NCI-H748 (cell line): ENCODE measurements around the gene ACSL4.
"Not testable (repeated sequence)": the region's sequence is repeated elsewhere in the genome, so short reads cannot be mapped to it uniquely, and the experiment has no call there.

Experiments used
- DNase-seq: peaks from one replicate; lab custom pipeline; 2025; ENCODE audit not compliant: unreplicated experiment; lab: John Stamatoyannopoulos, UW

The ACSL4 gene

GRCh38 chrX:109732807-109733612 is at the start of gene ACSL4:
TSS of gene ACSL4 (minus strand) at chrX:109733257. CDS start at chrX:109683363, 49,894 bp downstream.
- DNase-seq: peak; percentile 88

DNA sequence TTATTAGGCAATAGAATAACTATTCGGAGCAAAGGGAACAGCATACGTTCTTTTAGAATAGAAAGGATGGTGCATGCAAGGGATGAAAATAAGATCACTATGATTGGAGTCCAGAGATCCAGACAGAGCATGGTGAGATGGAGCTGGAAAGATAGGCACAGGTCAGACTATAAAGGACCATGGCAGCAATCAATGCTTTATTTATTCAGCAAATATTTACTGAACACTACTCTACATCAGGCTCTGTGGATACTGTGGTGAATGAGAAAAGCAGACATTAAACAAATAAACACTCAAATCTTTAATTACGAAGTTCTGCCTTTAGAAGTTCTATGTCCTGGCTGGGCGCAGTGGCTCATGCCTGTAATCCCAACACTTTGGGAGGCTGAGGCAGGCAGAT is 44.7 kb upstream of the ACSL4 start:
- peak; percentile 56 for DNase-seq

DNA sequence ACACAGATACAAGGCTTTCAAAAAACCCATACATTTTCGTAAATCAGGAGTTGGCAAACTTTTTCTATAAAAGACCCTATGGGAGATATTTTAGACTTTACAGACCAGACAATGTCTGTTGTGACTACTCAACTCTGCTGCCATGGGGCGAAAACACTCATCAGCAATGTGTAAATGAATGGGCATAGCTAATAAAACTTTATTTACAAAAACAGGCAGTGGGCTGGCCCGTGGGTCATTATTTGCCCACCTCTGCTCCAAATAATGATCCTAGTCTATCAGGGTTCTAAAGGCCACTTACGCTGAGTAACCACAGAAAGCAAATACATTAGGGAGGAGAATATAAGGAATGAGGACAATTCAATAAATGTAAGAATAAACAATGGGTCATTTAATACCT is 43.9 kb upstream of the ACSL4 start:
- DNase-seq: peak; percentile 69

DNA sequence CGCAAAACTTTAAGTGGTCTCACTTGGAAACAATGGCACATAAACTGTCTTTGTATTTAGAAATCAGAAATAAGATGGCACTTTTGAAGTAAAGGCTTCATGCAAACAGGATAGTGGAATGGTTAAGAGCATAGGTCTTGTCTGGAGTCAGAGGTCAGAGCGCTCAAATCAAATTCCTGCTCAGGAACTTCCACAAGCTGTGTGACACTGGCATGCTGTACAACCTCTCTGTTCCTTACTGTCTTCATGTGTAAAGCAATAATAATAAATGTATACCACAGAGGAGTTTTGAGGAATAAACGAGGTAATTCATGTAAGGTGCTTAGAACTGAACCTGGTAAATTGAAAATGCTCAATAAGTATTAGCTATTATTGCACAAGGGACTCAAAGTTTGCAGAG is 43.4 kb upstream of the ACSL4 start:
- no peak for DNase-seq

- DNase-seq: no peak
These were observed 42.3 kb upstream of the ACSL4 start for GRCh38 chrX:109775386-109775785.

DNA sequence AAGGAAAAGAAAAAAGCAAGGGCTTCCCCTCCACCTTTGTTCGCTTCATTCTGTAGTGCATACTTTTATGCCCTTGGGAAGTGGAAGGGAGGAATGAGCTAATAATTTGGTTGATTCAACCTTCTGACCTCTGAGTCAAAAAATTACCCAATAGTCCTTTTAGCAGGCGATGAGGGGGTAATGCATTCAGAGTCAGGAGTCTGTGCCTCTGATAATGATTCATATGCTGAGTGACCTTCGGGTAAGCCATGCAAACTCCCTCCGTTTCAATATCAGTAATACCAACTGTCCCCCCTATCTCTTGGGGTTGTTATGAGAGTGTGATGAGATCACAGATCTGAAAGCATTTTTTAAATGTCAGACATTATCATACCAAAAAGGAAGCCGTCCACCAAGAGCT is 41.6 kb upstream of the ACSL4 start:
- no peak for DNase-seq

- no peak for DNase-seq
These were observed 41.1 kb upstream of the ACSL4 start for GRCh38 chrX:109774136-109774535.

DNA sequence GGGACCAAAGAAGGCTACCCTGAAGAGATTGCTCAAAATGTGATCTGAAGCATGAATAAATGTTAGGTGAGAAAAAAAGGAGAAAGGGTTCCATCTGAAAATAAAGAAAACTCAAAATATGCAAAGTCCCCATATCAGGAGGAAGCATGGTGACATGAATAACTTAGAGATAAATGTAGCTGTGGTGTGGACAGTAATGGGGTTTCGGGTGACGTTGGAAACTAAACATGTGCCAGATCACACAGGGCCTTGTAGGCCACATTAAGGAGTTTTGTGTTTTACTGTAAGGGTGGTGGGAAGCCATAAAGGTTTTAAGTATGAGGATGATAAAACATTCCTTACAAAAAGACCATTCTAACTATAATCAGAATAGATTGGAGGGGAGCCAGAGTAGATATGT is 40.3 kb upstream of the ACSL4 start:
- no peak for DNase-seq

DNA sequence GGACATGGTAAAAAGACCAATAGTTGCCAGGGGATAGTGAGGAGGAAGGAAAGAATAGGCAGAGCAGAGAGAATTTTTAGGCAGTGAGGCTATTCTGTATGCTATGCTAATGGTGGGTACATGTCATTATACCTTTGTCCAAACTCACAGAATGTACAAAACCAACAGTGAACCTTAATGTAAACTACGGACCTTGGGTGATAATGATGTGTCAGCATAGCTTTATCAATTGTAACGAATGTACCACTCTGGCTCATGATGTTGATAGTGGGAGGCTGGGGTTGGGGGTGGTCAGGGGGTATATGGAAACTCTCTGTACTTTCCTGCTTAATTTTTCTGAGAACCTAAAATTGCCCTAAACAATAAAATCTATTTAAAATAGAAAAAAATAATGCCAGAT is 37.7 kb upstream of the ACSL4 start:
- DNase-seq: no peak

GRCh38 chrX:109760922-109761250 is 27.8 kb upstream of the ACSL4 start:
- no peak for DNase-seq

- DNase-seq: peak; percentile 81
These were observed 27.3 kb upstream of the ACSL4 start for GRCh38 chrX:109760209-109760921.

- DNase-seq: no peak
These were observed 20.2 kb upstream of the ACSL4 start for GRCh38 chrX:109753256-109753655.

GRCh38 chrX:109751698-109752097 is 18.6 kb upstream of the ACSL4 start:
- DNase-seq: no peak

- no peak for DNase-seq
These were observed 16.1 kb upstream of the ACSL4 start for GRCh38 chrX:109749207-109749606.

GRCh38 chrX:109747681-109748080 is 14.6 kb upstream of the ACSL4 start:
- DNase-seq: no peak

GRCh38 chrX:109742722-109743121 is 9.7 kb upstream of the ACSL4 start:
- DNase-seq: no peak

DNA sequence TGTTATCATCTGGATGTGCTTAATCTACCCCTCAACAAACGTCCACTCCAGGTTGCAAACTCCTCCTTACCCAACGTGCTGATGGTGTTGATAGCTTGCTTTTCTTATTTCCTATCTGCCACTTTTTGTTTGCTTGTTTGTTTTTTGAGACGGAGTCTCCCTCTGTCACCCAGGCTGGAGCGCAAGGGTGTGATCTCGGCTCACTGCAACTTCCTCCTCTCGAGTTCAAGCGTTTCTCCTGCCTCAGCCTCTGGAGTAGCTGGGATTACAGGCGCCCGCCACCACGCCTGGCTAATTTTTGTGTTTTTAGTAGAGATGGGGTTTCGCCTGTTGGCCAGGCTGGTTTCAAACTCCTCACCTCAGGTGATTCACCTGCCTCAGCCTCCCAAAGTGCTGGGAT is 7.8 kb upstream of the ACSL4 start:
- DNase-seq: not testable (repeated sequence)

GRCh38 chrX:109740433-109740809 is 7.4 kb upstream of the ACSL4 start:
- DNase-seq: no peak

DNA sequence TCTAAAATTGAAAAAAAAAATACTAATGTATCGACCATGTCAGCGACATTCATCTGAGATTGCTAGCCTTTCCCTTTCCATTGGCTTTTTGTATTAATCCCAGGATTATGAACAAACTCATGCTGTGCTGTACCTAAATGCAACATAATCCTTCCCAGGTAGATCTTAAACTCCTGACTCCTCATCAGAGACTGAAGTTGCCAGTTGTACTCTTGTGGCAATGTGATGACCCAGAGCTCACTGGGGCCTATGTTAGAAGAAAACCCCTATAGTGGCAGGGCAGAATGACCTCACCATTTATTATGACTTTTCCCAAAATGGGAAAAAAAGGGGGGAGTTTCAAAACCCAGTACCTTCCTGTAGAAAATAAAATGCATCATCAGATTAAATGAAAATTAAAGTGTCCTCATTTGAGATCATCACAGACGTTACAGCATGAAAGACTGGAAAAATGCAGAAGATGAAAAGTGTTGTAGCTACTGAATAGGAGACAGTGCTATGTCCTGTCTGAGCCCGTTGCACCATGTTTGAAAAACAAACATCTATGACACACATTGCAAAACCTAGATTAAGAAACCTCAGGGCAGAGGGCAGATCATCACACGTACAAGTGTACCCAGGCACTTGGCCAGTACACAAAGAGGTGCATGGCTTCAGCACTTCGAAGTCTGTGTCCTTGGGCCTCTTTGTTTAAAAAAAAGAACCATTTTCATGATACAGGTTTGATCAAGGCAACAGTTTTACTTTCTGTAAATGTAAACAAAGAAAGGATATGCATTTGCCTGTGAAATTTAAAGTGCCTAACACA is 6.8 kb upstream of the ACSL4 start:
- no peak for DNase-seq

- no peak for DNase-seq
These were observed 2.2 kb upstream of the ACSL4 start for GRCh38 chrX:109735202-109735744.

DNA sequence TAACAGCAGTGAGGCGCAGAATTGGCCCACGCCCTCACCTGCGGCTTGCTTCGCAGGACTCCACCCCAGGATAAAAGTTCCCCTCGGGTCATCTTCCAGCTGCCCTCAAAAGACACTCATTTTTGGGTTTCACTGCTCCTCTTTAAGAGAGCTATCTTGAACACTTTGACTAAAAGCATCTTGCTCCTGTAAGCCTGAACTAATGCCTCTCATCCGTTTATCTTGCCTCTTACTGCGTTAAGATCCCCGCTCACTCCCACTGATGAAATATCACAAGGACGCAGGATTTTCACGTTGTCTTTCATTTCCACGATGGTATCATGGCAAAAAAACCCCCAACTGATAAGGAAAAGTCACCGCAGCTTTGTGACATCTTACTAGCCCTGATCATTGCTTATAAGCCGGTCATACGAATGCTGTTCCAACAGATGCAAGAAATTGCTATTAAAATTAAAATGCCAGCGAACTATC is 591 bp upstream of the ACSL4 start:
- DNase-seq: no peak
